Astrocyte (in vitro differentiated cells and primary cell): ENCODE measurements around the gene SCIN.

Experiments used
- CTCF ChIP-seq: IDR thresholded peaks from 2 replicates; pipeline ENCODE4 v1.5.1; 2011; ENCODE audit warnings: low read depth, mild to moderate bottlenecking, inconsistent platforms, low read length, moderate library complexity; ENCODE audit not compliant: insufficient read depth
- EZH2 ChIP-seq: IDR thresholded peaks from 2 replicates; pipeline ENCODE4 v1.6.1; 2012; ENCODE audit warnings: mild to moderate bottlenecking, low read length, inconsistent platforms; ENCODE audit not compliant: insufficient read depth

- TF ChIP-seq CTCF, result no peak
- no peak for TF ChIP-seq EZH2
Observed at GRCh38 chr7:12584930-12585329, 14.4 kb downstream of the SCIN start.
